MCF 10A (cell line): Measurements from ENCODE around the gene LRCH2. TPM values are rescaled to one million over a fixed set of nuclear protein-coding genes. Genes with fewer than 3 reads are reported as not detected.
"Not testable (repeated sequence)": the region's sequence is repeated elsewhere in the genome, so short reads cannot be mapped to it uniquely, and the experiment has no call there.

Experiments used
- BruUV-seq: library from RNA; stranded (reverse); fragments of 400-500 nt; replicated peaks from 2 replicates; lab custom pipeline; 2021; lab: Mats Ljungman, UMichigan
- CTCF ChIA-PET: fragments of 300-600 bp; sonication (Branson Sonifier 250); formaldehyde crosslinking; extraction: SDS; loops from one replicate; lab custom pipeline; 2021; ENCODE audit warnings: antibody characterized with exemption, inconsistent platforms; lab: Yijun Ruan, JAX
- POLR2A ChIA-PET: fragments of 300-600, 350-650 bp; sonication (Branson Sonifier 250); formaldehyde crosslinking; extraction: SDS; loops from one replicate; lab custom pipeline; 2020; ENCODE audit warnings: antibody characterized with exemption, inconsistent platforms; lab: Yijun Ruan, JAX
- DNase-seq: peaks from one replicate; pipeline ENCODE4 v3.0.0-alpha.2; 2018; ENCODE audit not compliant: unreplicated experiment
- H3K27ac Mint-ChIP-seq: one replicate; pipeline ENCODE4 v1.8.0; 2022; ENCODE audit warnings: mild to moderate bottlenecking, low read depth, mixed read lengths; ENCODE audit not compliant: unreplicated experiment
- H3K27me3 Mint-ChIP-seq: one replicate; pipeline ENCODE4 v1.8.0; 2022; ENCODE audit warnings: mixed read lengths; ENCODE audit not compliant: insufficient read depth, unreplicated experiment
- H3K36me3 Mint-ChIP-seq: one replicate; pipeline ENCODE4 v1.8.0; 2022; ENCODE audit warnings: mild to moderate bottlenecking, moderate library complexity, mixed read lengths; ENCODE audit not compliant: insufficient read depth, unreplicated experiment
- H3K4me1 Mint-ChIP-seq: one replicate; pipeline ENCODE4 v1.8.0; 2022; ENCODE audit warnings: mixed read lengths; ENCODE audit not compliant: insufficient read depth, unreplicated experiment
- H3K4me3 Mint-ChIP-seq: one replicate; pipeline ENCODE4 v1.8.0; 2022; ENCODE audit warnings: mild to moderate bottlenecking, moderate library complexity, mixed read lengths; ENCODE audit not compliant: unreplicated experiment
- H3K9me3 Mint-ChIP-seq: one replicate; pipeline ENCODE4 v1.8.0; 2022; ENCODE audit warnings: mixed read lengths; ENCODE audit not compliant: unreplicated experiment
- intact Hi-C: fragments of 100-400 bp; cut with micrococcal nuclease; formaldehyde crosslinking; loops from 2 replicates; pipeline ENCODE4 v1.14.1; 2022
- total RNA-seq: library from RNA; stranded (reverse); gene quantifications from 2 replicates; pipeline ENCODE4 v1.2.3, GENCODE V29; 2022
- TF ChIP-seq, protein P1 (sequence below): fragments of 200-600 bp; IDR thresholded peaks from one replicate; pipeline ENCODE4 v1.8.0; 2022; ENCODE audit warnings: antibody characterized with exemption, mild to moderate bottlenecking; ENCODE audit not compliant: unreplicated experiment

LRCH2 gene
- total RNA-seq, 1 experiment from 2014 or later, result 0.68 TPM

DNA sequence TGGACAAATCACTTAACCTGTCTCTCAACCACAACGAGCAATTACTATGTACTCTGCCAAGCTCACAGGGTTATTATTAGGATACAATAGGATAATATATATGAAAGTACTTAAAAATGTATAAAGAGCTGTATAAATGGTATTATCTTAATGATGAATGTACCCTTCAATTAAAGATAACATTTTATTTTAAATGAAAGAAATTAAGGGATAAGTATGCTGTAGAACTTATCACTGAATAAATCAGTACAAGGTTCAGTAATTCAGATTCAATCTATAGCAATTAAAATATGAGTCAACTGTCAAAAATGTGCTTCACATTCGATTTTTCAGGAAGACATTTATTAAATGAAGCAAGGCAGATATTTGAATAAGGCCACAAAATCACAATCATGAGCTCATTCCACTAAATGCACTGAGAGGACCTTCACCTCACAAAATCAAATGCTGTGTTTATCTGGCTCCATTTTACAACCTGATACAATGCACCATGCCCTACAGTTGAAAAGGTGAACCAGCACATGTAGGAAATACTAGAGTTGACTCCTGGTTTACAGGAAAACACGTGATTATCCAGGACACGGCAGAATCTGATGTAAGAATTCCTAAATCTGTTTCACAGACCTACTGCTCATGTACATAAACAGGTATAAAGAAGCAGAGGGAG is 4.4 kb downstream of the LRCH2 start:
- BruUV-seq, result no TSS peak
- intact Hi-C loops, result loop anchor here (5.0 to 10.0 kb wide), 2 partner anchors 445 to 463 kb away; no protein-coding TSS in a partner anchor
- Mint-ChIP-seq H3K27me3 (peaks cover 77% of the 10 kb centered on the region), H3K9me3 (no peaks in the 10 kb centered on the region), H3K4me3 (no peak overlapping the region), H3K36me3 (no peaks in the 10 kb centered on the region), H3K27ac (no peak overlapping the region), H3K4me1 (peaks cover 3% of the 10 kb centered on the region)
- TF ChIP-seq, protein P1, sequence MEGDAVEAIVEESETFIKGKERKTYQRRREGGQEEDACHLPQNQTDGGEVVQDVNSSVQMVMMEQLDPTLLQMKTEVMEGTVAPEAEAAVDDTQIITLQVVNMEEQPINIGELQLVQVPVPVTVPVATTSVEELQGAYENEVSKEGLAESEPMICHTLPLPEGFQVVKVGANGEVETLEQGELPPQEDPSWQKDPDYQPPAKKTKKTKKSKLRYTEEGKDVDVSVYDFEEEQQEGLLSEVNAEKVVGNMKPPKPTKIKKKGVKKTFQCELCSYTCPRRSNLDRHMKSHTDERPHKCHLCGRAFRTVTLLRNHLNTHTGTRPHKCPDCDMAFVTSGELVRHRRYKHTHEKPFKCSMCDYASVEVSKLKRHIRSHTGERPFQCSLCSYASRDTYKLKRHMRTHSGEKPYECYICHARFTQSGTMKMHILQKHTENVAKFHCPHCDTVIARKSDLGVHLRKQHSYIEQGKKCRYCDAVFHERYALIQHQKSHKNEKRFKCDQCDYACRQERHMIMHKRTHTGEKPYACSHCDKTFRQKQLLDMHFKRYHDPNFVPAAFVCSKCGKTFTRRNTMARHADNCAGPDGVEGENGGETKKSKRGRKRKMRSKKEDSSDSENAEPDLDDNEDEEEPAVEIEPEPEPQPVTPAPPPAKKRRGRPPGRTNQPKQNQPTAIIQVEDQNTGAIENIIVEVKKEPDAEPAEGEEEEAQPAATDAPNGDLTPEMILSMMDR, result no peak
- CTCF ChIA-PET, result no interaction called here
- POLR2A ChIA-PET, result interaction anchor here (0.6 kb wide), 1 partner anchor 20 kb away, joined by 3 read pairs; no protein-coding TSS in a partner anchor
- DNase-seq, result peak; percentile 5

- Mint-ChIP-seq H3K4me1 (no peaks in the 10 kb centered on the region), H3K27me3 (peaks cover 77% of the 10 kb centered on the region), H3K27ac (no peak overlapping the region), H3K9me3 (no peaks in the 10 kb centered on the region), H3K36me3 (no peaks in the 10 kb centered on the region), H3K4me3 (no peak overlapping the region)
- POLR2A ChIA-PET, result interaction anchor here (1.1 kb wide), 1 partner anchor 58 kb away, joined by 4 read pairs; no protein-coding TSS in a partner anchor
- CTCF ChIA-PET, result interaction anchor here (0.6 kb wide), 1 partner anchor 462 kb away, joined by 3 read pairs; no protein-coding TSS in a partner anchor
- peak; percentile 56 for DNase-seq
- no TSS peak for BruUV-seq
- intact Hi-C loops, result loop anchor here (1.0 to 10.0 kb wide), 3 partner anchors 58 to 465 kb away; no protein-coding TSS in a partner anchor
- TF ChIP-seq, protein P1, result peak; percentile 43
Observed at GRCh38 chrX:115226929-115227328, 7.0 kb downstream of the LRCH2 start.

DNA sequence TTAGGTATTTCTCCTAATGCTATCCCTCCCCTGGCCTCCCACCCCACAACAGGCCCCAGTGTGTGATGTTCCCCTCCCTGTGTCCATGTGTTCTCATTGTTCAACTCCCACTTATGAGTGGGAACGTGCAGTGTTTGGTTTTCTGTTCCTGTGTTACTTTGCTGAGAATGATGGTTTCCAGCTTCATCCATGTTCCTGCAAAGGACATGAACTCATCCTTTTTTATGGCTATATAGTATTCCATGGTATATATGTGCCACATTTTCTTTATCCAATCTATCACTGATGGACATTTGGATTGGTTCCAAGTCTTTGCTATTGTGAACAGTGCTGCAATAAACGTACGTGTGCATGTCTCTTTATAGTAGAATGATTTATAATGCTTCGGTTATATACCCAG is 16.6 kb downstream of the LRCH2 start:
- H3K9me3 Mint-ChIP-seq, BruUV-seq, CTCF ChIA-PET, H3K4me1 Mint-ChIP-seq, H3K36me3 Mint-ChIP-seq, DNase-seq, POLR2A ChIA-PET, H3K4me3 Mint-ChIP-seq, intact Hi-C loops, H3K27ac Mint-ChIP-seq: not testable (repeated sequence)
- H3K27me3 Mint-ChIP-seq, result peaks cover 75% of the 10 kb centered on the region

- TF ChIP-seq, protein P1, result no peak
- no peaks in the 10 kb centered on the region for H3K36me3 Mint-ChIP-seq
- CTCF ChIA-PET, result no interaction called here
- POLR2A ChIA-PET, result no interaction called here
- no peaks in the 10 kb centered on the region for H3K4me1 Mint-ChIP-seq
- intact Hi-C loops, result no loop called here
- BruUV-seq, result no TSS peak
- H3K4me3 Mint-ChIP-seq, result no peak overlapping the region
- peaks cover 6% of the 10 kb centered on the region for H3K9me3 Mint-ChIP-seq
- no peak overlapping the region for H3K27ac Mint-ChIP-seq
- H3K27me3 Mint-ChIP-seq, result peaks cover 72% of the 10 kb centered on the region
- DNase-seq, result no peak
Observed at GRCh38 chrX:115214605-115215004, 19.3 kb downstream of the LRCH2 start.
